Left kidney (tissue), 2 donors: ENCODE results near the gene SGMS2. TPM values are rescaled to one million over a fixed set of nuclear protein-coding genes. Genes with fewer than 3 reads are reported as not detected.
"Not testable (repeated sequence)": the region's sequence is repeated elsewhere in the genome, so short reads cannot be mapped to it uniquely, and the experiment has no call there.

Experiments used
- DNase-seq: peaks from one replicate; pipeline ENCODE4 v3.0.0-alpha.2; 2013
- polyA plus RNA-seq: library from polyadenylated mRNA; unstranded; fragments of 120-200 nt; gene quantifications from one replicate; pipeline ENCODE4 v1.2.1, GENCODE V29; 2013; ENCODE audit not compliant: insufficient read length

Gene SGMS2
- polyA plus RNA-seq, 1 donor, result 14.4 TPM

DNA sequence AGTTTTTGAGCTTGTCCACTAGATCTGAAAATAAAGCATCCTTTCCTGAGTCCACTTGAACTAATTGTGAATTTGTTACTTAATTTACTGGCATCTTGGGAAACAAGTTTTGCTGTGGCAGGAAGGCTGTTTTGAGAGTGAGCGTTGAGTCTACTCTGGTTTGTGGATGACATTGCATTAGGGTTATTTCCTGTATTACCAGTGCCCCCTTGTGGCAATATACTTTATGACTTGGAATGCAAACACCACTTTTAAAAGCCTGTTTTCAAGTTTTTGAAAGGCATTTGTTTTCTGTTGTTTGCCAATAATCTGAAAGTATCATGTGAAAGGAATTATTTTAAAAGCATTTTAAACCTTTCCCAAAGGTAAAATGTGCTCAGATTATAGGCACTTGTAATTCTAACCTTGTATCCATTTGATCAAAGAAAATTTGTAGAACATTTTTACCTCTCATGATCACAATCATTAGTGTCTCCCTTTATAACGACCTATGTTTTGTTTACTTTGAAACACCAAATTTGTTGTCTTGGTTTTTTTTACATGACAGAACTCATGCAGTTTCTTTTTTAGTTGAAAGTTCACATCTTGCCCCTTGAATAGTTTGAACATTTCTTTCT lies 88.7 kb downstream of the SGMS2 start:
- DNase-seq, result peak; percentile 70

DNA sequence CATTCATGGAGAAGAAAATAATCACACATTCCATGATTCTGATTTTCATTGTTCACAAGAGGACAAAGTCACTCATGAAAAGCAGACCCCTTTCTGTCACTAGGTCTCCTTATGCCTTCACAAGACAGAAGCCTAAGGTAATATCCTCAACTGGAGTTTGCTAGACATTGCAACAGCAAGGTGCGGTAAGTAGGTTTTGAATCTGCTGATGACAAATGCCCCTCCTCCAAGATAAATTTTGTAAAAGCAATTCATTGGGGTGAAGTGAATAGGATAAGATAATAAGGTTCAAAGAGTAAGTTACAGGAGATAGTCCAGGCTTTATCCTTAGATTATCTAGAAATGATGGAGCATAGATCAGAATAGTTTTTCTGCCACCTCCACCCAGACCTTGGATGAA lies 90.5 kb downstream of the SGMS2 start:
- DNase-seq, result no peak

DNA sequence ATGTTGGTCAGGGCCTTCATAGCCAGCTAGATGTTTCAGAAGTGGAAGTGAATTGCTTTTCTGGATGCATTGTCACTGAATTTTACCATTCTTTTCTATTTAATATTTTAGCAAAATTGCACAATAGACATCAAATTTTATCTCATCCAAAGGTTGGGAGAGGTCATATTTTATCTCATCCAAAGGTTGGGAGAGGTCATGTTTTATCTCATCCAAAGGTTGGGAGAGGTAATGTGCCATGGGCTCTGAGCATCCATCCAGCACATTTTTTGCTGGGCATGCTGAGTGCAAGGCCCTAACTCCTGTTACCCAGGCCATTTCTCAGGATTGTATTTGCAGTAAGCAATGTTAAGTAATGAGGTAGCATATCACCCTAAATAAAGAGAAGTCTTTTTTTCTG lies 91.9 kb downstream of the SGMS2 start:
- no peak for DNase-seq

DNA sequence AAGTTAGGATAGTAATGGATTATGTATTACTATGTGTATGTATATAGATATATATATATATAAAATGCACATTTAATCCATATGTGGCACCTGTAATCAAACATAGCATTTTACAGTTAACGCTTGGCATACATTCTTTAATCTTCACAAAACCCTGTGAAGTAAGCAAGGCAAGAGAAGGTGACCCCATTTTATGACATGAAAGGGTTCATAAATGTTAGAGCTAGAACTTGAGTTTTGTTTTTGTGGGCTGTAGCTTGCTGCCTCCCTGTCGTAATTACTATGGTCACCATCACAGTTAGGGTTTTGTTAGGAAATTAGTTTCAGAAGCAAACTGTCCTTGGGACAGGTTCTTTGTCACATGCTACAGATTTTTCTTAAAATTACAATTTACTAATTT lies 92.8 kb downstream of the SGMS2 start:
- no peak for DNase-seq

DNA sequence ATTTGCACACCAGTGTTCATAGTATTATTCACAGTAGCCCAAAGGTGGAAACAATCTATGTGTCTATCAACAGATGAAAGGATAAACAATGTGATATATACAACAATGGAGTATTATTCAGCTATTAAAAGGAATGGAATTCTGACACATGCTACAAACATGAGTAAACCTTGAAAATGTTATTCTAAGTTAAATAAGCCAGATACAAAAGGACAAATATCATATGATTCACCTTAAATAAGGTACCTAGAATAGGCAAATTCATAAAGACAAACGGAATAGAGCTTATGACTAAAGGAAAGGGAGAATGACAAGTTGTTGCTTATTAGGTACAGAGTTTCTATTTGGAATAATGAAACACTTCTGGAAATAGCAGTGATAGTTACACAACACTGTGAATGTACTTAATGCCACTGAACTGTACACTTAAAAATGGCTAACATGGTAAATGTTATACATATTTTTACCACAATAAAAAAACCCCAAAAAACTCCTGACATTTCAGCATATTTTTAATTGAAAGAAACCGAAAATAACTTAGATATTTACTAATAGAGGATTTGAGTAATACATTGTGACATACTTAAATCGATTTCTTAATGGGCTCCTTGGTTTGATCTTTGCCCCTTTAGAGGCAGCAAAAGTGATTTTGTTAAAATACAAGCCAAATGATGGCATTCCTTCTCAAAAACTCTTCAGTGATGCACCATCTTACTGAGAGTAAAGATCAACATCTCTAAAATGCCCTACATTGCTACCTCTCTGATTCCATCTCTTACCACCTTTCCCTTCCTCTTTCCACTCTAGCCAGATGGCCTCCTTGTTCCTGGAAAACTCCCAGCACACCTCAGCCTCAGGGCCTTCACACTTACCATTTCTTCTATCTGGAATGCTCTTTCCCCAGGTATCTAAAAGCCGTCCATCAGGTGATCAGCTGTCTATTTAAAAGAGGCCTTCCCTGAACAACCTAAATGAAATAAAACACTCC lies 98.0 kb downstream of the SGMS2 start:
- no peak for DNase-seq

DNA sequence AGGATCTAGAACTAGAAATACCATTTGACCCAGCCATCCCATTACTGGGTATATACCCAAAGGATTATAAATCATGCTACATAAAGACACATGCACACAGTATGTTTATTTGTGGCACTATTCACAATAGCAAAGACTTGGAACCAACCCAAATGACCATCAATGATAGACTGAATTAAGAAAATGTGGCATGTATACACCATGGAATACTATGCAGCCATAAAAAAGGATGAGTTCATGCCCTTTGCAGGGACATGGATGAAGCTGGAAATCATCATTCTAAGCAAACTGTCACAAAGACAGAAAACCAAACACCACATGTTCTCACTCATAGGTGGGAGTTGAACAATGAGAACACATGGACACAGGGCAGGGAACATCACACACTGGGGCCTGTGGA lies 101.0 kb downstream of the SGMS2 start:
- not testable (repeated sequence) for DNase-seq

DNA sequence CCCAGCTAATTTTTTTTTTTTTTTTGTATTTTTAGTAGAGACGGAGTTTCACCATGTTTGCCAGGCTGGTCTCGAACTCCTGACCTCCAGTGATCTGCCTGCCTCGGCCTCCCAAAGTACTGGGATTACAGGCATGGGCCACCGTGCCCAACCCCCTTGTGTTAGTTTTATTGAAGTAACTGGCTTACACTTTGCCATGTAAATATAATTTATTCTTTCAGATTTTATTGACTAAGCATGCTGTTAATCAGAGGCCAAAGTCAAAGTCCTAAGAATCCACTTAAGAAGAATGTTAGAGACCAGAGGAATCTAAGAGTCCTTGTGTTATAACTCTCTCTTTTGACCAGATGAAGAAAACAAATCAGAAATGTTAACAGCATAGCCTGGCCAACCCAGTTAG lies 102.1 kb downstream of the SGMS2 start:
- DNase-seq, result not testable (repeated sequence)

DNA sequence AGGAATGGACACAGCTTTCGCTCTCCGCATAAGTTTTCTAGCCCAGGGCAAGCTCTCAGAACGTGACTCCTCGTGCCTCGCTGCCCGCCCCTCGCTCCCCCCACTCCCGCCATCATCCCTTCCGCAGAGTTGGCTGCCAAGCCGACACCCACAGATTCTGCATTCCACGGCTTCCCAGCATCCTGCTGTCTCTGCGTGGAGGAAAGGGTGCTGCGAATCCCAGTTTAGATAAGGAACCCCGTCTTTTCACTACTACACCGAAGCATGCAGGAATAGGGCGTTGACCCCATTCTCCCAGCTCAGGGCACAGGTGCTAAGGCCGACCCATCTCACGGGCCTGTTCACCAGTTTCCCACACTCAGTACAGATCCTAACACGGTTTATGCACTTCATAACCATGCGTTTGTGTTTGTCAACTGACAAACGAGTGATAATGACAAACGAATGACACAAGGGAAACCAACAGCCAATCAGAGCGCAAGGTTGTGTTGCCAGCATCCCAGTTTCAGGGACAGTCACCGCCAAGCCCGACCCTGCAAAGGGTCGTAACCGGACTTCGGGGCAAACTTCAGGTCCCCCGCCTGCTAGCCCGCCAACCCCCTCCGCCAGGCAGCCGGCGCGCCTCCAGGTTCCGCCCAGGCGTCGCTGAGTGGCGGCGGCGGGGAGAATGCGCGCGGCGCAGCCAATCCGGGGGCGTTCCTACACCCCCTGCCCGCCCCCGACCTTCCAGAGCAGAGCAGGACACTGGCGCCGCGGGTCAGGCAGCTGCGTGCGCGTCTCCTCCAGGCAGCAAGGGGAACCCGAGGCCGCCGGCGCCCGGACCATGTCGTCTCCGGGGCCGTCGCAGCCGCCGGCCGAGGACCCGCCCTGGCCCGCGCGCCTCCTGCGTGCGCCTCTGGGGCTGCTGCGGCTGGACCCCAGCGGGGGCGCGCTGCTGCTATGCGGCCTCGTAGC lies 106.4 kb downstream of the SGMS2 start, which contains the start of gene CYP2U1:
TSS of gene CYP2U1 (plus strand) at position 729 of the 954 bp plus-strand sequence. CDS start at position 824, 95 bp downstream.
- DNase-seq, result peak; percentile 77

DNA sequence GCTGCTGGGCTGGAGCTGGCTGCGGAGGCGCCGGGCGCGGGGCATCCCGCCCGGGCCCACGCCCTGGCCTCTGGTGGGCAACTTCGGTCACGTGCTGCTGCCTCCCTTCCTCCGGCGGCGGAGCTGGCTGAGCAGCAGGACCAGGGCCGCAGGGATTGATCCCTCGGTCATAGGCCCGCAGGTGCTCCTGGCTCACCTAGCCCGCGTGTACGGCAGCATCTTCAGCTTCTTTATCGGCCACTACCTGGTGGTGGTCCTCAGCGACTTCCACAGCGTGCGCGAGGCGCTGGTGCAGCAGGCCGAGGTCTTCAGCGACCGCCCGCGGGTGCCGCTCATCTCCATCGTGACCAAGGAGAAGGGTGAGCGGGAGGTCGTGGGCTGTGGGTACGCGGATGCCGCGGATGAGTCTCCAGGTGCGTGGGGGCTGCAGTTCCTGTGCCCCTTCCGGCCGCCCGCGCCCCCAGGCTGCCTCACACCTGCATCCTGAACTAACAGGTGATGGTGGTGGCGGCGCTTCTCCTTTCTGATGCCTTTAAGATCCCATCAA lies 107.1 kb downstream of the SGMS2 start:
- peak; percentile 7 for DNase-seq

DNA sequence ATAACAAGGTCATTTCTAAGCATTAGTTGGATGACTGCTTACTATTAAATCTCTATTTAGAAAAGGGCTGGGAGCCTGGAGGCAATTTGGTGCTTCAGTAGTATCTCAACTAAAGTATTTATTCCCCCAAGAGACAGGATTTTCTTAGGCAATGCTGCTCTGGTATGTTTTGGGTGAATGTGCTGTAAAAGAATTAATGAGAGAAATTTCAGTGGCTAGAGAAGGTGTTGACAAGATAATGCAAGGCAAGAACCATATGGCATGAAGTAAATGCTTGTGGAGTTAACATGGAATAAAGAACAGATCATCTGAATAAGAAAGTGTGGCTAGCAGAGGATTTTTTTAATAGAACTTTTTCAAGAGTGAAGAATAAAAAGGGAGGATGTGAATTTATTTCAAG lies 110.5 kb downstream of the SGMS2 start:
- no peak for DNase-seq

DNA sequence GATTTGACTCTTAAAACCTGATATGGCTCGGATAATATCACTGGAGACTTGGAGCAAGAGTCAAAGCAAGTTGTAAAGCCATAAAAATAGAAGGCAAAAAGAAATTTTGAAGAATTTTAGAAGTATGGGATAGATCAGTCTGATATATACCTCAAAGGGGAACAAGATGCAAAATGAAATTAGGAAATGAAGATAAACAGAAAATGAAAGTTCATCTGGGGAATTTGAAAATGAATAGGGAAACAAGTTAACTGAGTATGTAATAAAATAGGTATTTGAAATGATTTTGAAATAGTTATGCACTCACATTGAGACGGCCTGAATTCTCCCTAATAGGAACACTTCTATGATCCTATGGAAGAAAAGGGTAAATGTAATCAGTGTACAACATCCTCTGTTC lies 112.3 kb downstream of the SGMS2 start:
- no peak for DNase-seq

DNA sequence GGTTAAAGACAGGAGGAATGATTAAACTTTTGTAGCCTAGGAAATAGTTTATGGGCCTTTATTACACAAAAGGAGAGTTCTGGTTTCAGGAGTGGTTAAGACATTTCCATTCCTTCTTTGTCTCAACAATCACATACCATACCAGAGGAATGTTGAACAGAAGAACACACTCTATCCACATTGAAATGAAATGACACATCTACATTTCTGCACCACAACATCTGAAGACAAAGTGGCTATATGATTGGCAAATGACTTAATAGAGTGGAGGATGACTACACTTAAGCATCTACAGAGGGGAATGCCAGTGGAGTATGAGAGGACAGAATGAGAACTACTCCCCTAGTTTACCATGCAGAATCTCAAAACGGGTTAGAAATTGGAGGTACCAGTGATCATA lies 114.6 kb downstream of the SGMS2 start:
- no peak for DNase-seq

DNA sequence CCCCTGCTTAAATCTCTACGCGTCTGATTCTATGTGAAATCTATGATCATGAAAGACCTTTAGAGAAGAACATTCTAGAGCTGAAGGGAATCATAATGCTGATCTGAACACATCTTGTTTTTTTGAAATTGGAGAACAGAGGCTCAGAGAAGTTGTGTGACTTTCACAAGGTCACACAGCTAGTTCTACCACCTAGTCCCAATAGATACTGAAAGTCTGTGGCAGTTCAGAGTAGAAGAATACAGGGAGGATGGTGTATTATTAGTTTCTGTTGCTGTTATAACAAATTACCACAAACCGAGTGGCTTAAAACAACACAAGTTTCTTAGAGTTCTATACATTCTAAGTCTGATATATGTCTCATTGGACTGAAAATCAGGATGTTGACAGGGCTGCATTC lies 121.1 kb downstream of the SGMS2 start:
- DNase-seq, result no peak

DNA sequence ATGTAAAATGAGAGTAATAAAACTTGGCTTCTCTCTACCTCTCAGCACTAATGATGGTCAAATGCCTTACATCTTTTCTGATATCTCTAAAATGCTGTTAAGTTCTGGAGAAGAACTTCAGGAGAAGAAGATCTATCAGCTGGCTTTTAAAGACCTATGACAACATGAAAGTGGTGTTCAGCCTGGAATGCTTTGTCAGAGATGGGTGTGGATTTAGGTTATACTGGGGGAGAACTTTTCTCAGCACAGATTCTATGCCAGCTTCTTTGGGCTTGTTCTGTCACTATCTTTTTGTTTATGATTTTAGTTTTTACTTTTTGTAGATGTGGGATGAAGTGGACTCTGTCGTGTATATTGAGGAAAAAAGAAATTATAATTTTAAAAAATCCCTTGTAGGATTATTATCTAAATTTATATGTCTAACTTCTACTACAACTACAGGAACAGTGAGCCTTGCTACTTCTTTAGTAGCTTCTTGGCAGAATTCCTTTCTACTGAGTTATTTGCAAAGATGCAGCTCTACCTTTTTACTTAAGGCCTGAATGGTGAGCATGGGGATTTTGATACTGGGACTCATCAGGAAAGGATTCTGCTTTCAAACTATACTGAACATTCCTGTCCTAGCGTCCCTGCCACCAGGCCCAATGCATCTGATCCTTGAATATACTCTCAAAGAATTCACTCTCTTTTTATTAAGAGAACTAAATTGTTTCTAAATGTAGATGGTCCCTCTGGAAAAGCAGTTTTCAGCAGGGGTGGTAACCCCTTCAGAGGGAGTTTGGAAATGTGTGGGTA lies 126.2 kb downstream of the SGMS2 start:
- DNase-seq, result no peak

DNA sequence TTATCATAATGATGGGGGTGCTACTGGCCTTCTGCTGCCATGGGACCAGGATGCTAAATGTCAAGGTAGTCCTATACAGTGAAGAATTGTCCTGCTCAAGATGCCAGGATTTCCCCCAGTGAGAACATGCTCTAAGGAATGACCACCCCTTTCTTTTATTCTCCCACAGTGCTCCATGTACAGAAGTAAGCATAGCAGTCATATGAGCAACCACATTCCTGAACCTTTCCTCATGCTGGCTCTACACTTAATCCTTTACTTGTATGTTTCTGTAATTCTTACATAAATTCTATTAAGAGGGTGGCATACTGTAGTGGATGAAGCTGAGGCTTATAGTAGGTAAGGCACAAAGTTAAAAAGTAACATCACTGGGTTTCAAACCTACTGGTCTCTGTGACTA lies 126.8 kb downstream of the SGMS2 start:
- DNase-seq, result no peak

DNA sequence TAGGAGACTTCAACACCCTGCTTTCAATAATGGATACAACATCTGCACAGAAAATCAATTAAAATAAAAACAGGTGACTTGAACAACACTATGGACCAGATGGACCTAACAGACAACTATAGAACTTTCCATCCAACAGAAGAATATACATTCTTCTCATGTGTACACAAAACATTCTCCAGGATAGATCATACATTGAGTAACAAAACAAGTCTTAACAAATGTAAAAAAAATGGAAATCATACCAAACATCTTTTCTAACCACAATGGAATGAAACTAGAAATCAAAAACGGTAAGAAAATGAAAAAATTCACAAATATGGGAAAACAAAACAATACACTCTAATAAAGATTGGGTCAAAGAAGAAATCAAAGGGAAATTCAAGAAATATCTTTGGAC lies 131.3 kb downstream of the SGMS2 start:
- DNase-seq, result no peak

Other genes starting within 250 kb of the SGMS2 start
- gene PAPSS1, start 104.7 kb upstream of the SGMS2 start, polyA plus RNA-seq, result 89.3 TPM
- 4.7 TPM for gene CYP2U1, start 106.6 kb downstream of the SGMS2 start, polyA plus RNA-seq
- 107 TPM for gene HADH, start 165.0 kb downstream of the SGMS2 start, polyA plus RNA-seq